Fibroblast of lung (primary cell): ENCODE results near the gene PRRT1. TPM values are rescaled to one million over a fixed set of nuclear protein-coding genes. Genes with fewer than 3 reads are reported as not detected.

Experiments
- DNase-seq, 2 donors: peaks; one replicate each; pipeline versions ENCODE4 v3.0.0 to v3.0.0-alpha.2; 2010; ENCODE audit warnings: low read depth in 2 of 2
- H2AFZ ChIP-seq: 2 replicates; pipeline ENCODE4 v1.5.1; 2012; ENCODE audit warnings: low read length, control low read depth, inconsistent platforms
- H3K27ac ChIP-seq: 2 replicates; pipeline ENCODE4 v1.5.1; 2011; ENCODE audit warnings: low read length, control low read depth; ENCODE audit not compliant: insufficient read depth
- H3K27me3 ChIP-seq: 2 replicates; pipeline ENCODE4 v1.5.1; 2011; ENCODE audit warnings: mild to moderate bottlenecking, low read length; ENCODE audit not compliant: control insufficient read depth, insufficient read depth
- H3K36me3 ChIP-seq: 2 replicates; pipeline ENCODE4 v1.5.1; 2011; ENCODE audit warnings: low read length; ENCODE audit not compliant: control insufficient read depth, insufficient read depth
- H3K4me1 ChIP-seq: 2 replicates; pipeline ENCODE4 v1.5.1; 2011; ENCODE audit warnings: low read length; ENCODE audit not compliant: control insufficient read depth, insufficient read depth; ENCODE audit errors: extremely low read depth
- H3K4me2 ChIP-seq: 2 replicates; pipeline ENCODE4 v1.5.1; 2011; ENCODE audit warnings: low read length, control low read depth; ENCODE audit not compliant: insufficient read depth; ENCODE audit errors: extremely low read depth
- H3K4me3 ChIP-seq, 4 experiments: fragments of 200-600 bp in 1 of 4; sonication (generic) in 1 of 4; replicated peaks in 1 of 4; 2 replicates each; pipeline ENCODE4 v1.5.1; 2011 to 2016; ENCODE audit warnings: low read length in 4 of 4, low read depth in 3 of 4, mild to moderate bottlenecking in 3 of 4, control low read depth in 2 of 4, inconsistent platforms in 1 of 4, mixed read lengths in 1 of 4; ENCODE audit not compliant: insufficient read depth in 1 of 4; ENCODE audit errors: control extremely low read depth in 1 of 4
- H3K79me2 ChIP-seq: 2 replicates; pipeline ENCODE4 v1.5.1; 2012; ENCODE audit warnings: mild to moderate bottlenecking, low read length, inconsistent platforms; ENCODE audit not compliant: control insufficient read depth, insufficient read depth
- H3K9ac ChIP-seq: 2 replicates; pipeline ENCODE4 v1.5.1; 2011; ENCODE audit warnings: mild to moderate bottlenecking, low read length, control low read depth; ENCODE audit not compliant: insufficient read depth
- H3K9me3 ChIP-seq: 2 replicates; pipeline ENCODE4 v1.5.1; 2012; ENCODE audit warnings: low read depth, low read length; ENCODE audit not compliant: control insufficient read depth, insufficient read depth
- H4K20me1 ChIP-seq: 2 replicates; pipeline ENCODE4 v1.5.1; 2011; ENCODE audit warnings: low read length; ENCODE audit not compliant: control insufficient read depth, insufficient read depth; ENCODE audit errors: extremely low read depth
- CTCF ChIP-seq, 2 donors: IDR thresholded peaks in 1 of 2; conservative IDR thresholded peaks in 1 of 2; 1 replicate in 1 of 2; 2 replicates in 1 of 2; pipeline ENCODE4 v1.5.1; 2011 to 2012; ENCODE audit warnings: low read length in 2 of 2, control low read depth in 1 of 2, inconsistent platforms in 1 of 2, low read depth in 1 of 2, mild to moderate bottlenecking in 1 of 2
- EZH2 ChIP-seq: IDR thresholded peaks from 2 replicates; pipeline ENCODE4 v1.5.1; 2012; ENCODE audit warnings: low read length, control low read depth, mild to moderate bottlenecking; ENCODE audit errors: missing control alignments
- polyA plus RNA-seq, 2 donors: library from polyadenylated mRNA; depleted of rRNA in 1 of 2; stranded (reverse) in 1 of 2; unstranded in 1 of 2; fragments of >200 nt; gene quantifications; 2 replicates each; pipeline ENCODE4 v1.2.1, GENCODE V29; 2011 to 2012; ENCODE audit warnings: missing spikeins in 1 of 2
- total RNA-seq: library from RNA; depleted of rRNA; stranded (reverse); fragments of >200 nt; gene quantifications from 2 replicates; pipeline ENCODE4 v1.2.1, GENCODE V29; 2014

PRRT1 gene
- total and polyA plus RNA-seq, 2 donors (not counting 1 experiment from before 2014, with no cell fraction given) = 0.33 to 0.73 TPM

- H3K27ac ChIP-seq = no peak overlapping the region
- peaks cover 20% of the 10 kb centered on the region for H3K36me3 ChIP-seq
Measured at GRCh38 chr6:32118782-32119628, 32.7 kb downstream of the PRRT1 start.

GRCh38 chr6:32117461-32117860, 34.3 kb downstream of the PRRT1 start:
- peaks cover 22% of the 10 kb centered on the region for H3K36me3 ChIP-seq

More at GRCh38 chr6:32118782-32119628, 32.7 kb downstream of the PRRT1 start:
- peak; percentile 85 to 98 for TF ChIP-seq CTCF (conservative IDR thresholded peaks at IDR 0.05 in 1 of 2, IDR thresholded peaks at IDR 0.05 in 1 of 2; ENCODE audit: low read depth in 1 of 2, low read length in 2 of 2)
- TF ChIP-seq EZH2 = no peak
- Histone ChIP-seq H2AFZ (no peak overlapping the region), H3K9ac (no peak overlapping the region), H3K27me3 (no peaks in the 10 kb centered on the region), H3K9me3 (no peaks in the 10 kb centered on the region), H3K4me3 (no peak overlapping the region), H3K4me1 (peaks cover 15% of the 10 kb centered on the region), H4K20me1 (no peaks in the 10 kb centered on the region), H3K79me2 (no peaks in the 10 kb centered on the region), H3K4me2 (no peak overlapping the region)
- DNase-seq = peak; percentile 74 to 88

More at GRCh38 chr6:32117461-32117860, 34.3 kb downstream of the PRRT1 start:
- no peak overlapping the region for H3K4me2 ChIP-seq
- H3K27me3 ChIP-seq = no peaks in the 10 kb centered on the region
- no peak for DNase-seq
- H3K79me2 ChIP-seq = no peaks in the 10 kb centered on the region
- TF ChIP-seq CTCF (conservative IDR thresholded peaks at IDR 0.05 in 1 of 2, IDR thresholded peaks at IDR 0.05 in 1 of 2; ENCODE audit: low read depth in 1 of 2, low read length in 2 of 2) (no peak), EZH2 (no peak)
- no peak overlapping the region for H3K27ac ChIP-seq
- H4K20me1 ChIP-seq = no peaks in the 10 kb centered on the region
- no peak overlapping the region for H2AFZ ChIP-seq
- H3K9me3 ChIP-seq = no peaks in the 10 kb centered on the region
- H3K4me1 ChIP-seq = peaks cover 24% of the 10 kb centered on the region
- no peak overlapping the region for H3K9ac ChIP-seq
- no peak overlapping the region for H3K4me3 ChIP-seq
